H1 (cell line): ENCODE measurements around the gene RNASE1. TPM values are rescaled to one million over a fixed set of nuclear protein-coding genes. Genes with fewer than 3 reads are reported as not detected.
A peak's percentile ranks its signal among the peaks of the same experiment; 100 is the strongest.

Experiments used
- CTCF ChIA-PET: fragments of 300-600 bp; sonication (Branson Sonifier 250); formaldehyde crosslinking; loops from one replicate; lab custom pipeline; 2021; ENCODE audit not compliant: partially characterized antibody; lab: Charles Lee
- POLR2A ChIA-PET: fragments of 300-600 bp; sonication (Branson Sonifier 250); formaldehyde crosslinking; loops from one replicate; lab custom pipeline; 2021; ENCODE audit warnings: inconsistent platforms; ENCODE audit not compliant: partially characterized antibody; lab: Charles Lee
- DNase-seq, 2 experiments: peaks; one replicate each; pipeline versions ENCODE4 v3.0.0 to v3.0.0-alpha.2; 2010 to 2022; ENCODE audit warnings: low spot score in 2 of 2, low read depth in 1 of 2, mixed read lengths in 1 of 2
- FAIRE-seq: peaks from 2 replicates; lab custom pipeline; 2011; peaks lifted over from hg19 to GRCh38; lab: Jason Lieb, UNC
- H2AFZ ChIP-seq: 2 replicates; pipeline ENCODE4 v1.8.1; 2012; ENCODE audit warnings: low read length, inconsistent platforms
- H2AK5ac ChIP-seq: 2 replicates; pipeline ENCODE4 v1.6.1; 2013; ENCODE audit warnings: low read depth, low read length
- H2BK120ac ChIP-seq: replicated peaks from 2 replicates; pipeline ENCODE3; 2013; ENCODE audit warnings: low read depth, low read length, inconsistent platforms
- H2BK12ac ChIP-seq: 2 replicates; pipeline ENCODE4 v1.6.1; 2013; ENCODE audit warnings: low read depth, low read length
- H2BK15ac ChIP-seq: 2 replicates; pipeline ENCODE4 v1.6.1; 2013; ENCODE audit warnings: low read length
- H2BK20ac ChIP-seq: 2 replicates; pipeline ENCODE4 v1.6.1; 2013; ENCODE audit warnings: low read length
- H2BK5ac ChIP-seq: 2 replicates; pipeline ENCODE4 v1.6.1; 2013; ENCODE audit warnings: low read depth, low read length
- H3K14ac ChIP-seq: 2 replicates; pipeline ENCODE4 v1.6.1; 2013; ENCODE audit warnings: inconsistent platforms; ENCODE audit not compliant: insufficient read length
- H3K18ac ChIP-seq: 2 replicates; pipeline ENCODE4 v1.6.1; 2013; ENCODE audit warnings: low read length; ENCODE audit errors: extremely low read depth
- H3K23ac ChIP-seq: 2 replicates; pipeline ENCODE4 v1.6.1; 2013; ENCODE audit warnings: inconsistent platforms; ENCODE audit not compliant: insufficient read length
- H3K23me2 ChIP-seq: 2 replicates; pipeline ENCODE4 v1.6.1; 2013; ENCODE audit warnings: low read depth, low read length
- H3K27ac ChIP-seq: 2 replicates; pipeline ENCODE4 v1.6.1; 2011; ENCODE audit warnings: low read depth, low read length, inconsistent platforms
- H3K27me3 ChIP-seq, 4 experiments: replicated peaks in 1 of 4; 1 replicate in 1 of 4; 2 replicates in 3 of 4; pipeline versions ENCODE4 v1.6.1 to v1.8.1; 2011 to 2013; ENCODE audit warnings: low read length in 3 of 4, mild to moderate bottlenecking in 3 of 4, inconsistent platforms in 2 of 4, mixed read lengths in 2 of 4, moderate library complexity in 1 of 4; ENCODE audit not compliant: control insufficient read depth in 3 of 4, insufficient read depth in 3 of 4; ENCODE audit errors: extremely low read depth in 1 of 4
- H3K36me3 ChIP-seq, 4 experiments: 2 replicates each; pipeline versions ENCODE4 v1.6.1 to v1.8.1; 2011 to 2013; ENCODE audit warnings: mild to moderate bottlenecking in 4 of 4, low read length in 3 of 4, moderate library complexity in 2 of 4, control low read depth in 1 of 4, inconsistent platforms in 1 of 4; ENCODE audit not compliant: insufficient read depth in 4 of 4, control insufficient read depth in 2 of 4
- H3K4ac ChIP-seq: replicated peaks from 2 replicates; pipeline ENCODE3; 2013; ENCODE audit warnings: low read length, low read depth, mixed read lengths, inconsistent platforms; ENCODE audit not compliant: insufficient read length
- H3K4me1 ChIP-seq, 4 experiments: replicated peaks in 1 of 4; 1 replicate in 1 of 4; 2 replicates in 3 of 4; pipeline versions ENCODE4 v1.6.1 to v1.8.1; 2011 to 2013; ENCODE audit warnings: low read length in 3 of 4, inconsistent platforms in 2 of 4, mixed read lengths in 1 of 4; ENCODE audit not compliant: insufficient read depth in 4 of 4, control insufficient read depth in 3 of 4
- H3K4me2 ChIP-seq, 2 experiments: 2 replicates each; pipeline versions ENCODE4 v1.6.1 to v1.8.1; 2011 to 2013; ENCODE audit warnings: low read depth in 2 of 2, low read length in 2 of 2, control low read depth in 1 of 2, inconsistent platforms in 1 of 2, mild to moderate bottlenecking in 1 of 2; ENCODE audit not compliant: insufficient read depth in 1 of 2
- H3K4me3 ChIP-seq, 4 experiments: fragments of 200-600, 300-600 bp in 1 of 4; sonication (generic), shearing (Covaris generic), sonication (Bioruptor Twin) in 1 of 4; 2 replicates each; pipeline versions ENCODE4 v1.5.1 to v1.8.1; 2011 to 2016; ENCODE audit warnings: low read length in 4 of 4, low read depth in 3 of 4, control low read depth in 2 of 4, inconsistent platforms in 2 of 4, mild to moderate bottlenecking in 2 of 4, mixed read lengths in 1 of 4, moderate library complexity in 1 of 4; ENCODE audit not compliant: insufficient read depth in 2 of 4; ENCODE audit errors: extremely low read depth in 1 of 4
- H3K56ac ChIP-seq: replicated peaks from 2 replicates; pipeline ENCODE3; 2013; ENCODE audit warnings: low read depth, mild to moderate bottlenecking, mixed read lengths, low read length, inconsistent platforms; ENCODE audit not compliant: insufficient read length
- H3K79me1 ChIP-seq: 2 replicates; pipeline ENCODE4 v1.6.1; 2013; ENCODE audit warnings: low read depth, low read length, control low read depth
- H3K79me2 ChIP-seq, 2 experiments: 2 replicates each; pipeline versions ENCODE4 v1.6.1 to v1.8.1; 2012 to 2013; ENCODE audit warnings: low read length in 2 of 2, mild to moderate bottlenecking in 2 of 2, inconsistent platforms in 1 of 2; ENCODE audit not compliant: insufficient read depth in 2 of 2, control insufficient read depth in 1 of 2
- H3K9ac ChIP-seq, 4 experiments: replicated peaks in 1 of 4; 1 replicate in 1 of 4; 2 replicates in 3 of 4; pipeline versions ENCODE4 v1.6.1 to v1.8.1; 2011 to 2013; ENCODE audit warnings: low read depth in 3 of 4, low read length in 3 of 4, control low read depth in 2 of 4, mild to moderate bottlenecking in 2 of 4, moderate library complexity in 2 of 4, inconsistent platforms in 1 of 4; ENCODE audit errors: extremely low read depth in 1 of 4
- H3K9me3 ChIP-seq, 2 experiments: 2 replicates each; pipeline versions ENCODE4 v1.6.1 to v1.8.1; 2012 to 2013; ENCODE audit warnings: mild to moderate bottlenecking in 2 of 2, moderate library complexity in 2 of 2, control low read depth in 1 of 2, inconsistent platforms in 1 of 2, low read depth in 1 of 2, low read length in 1 of 2, mixed read lengths in 1 of 2; ENCODE audit not compliant: insufficient read depth in 2 of 2
- H4K20me1 ChIP-seq, 2 experiments: replicated peaks in 1 of 2; 2 replicates each; pipeline versions ENCODE3 to v1.8.1; 2011 to 2013; ENCODE audit warnings: inconsistent platforms in 2 of 2, low read length in 2 of 2, mild to moderate bottlenecking in 1 of 2; ENCODE audit not compliant: insufficient read depth in 2 of 2, control insufficient read depth in 1 of 2
- H4K5ac ChIP-seq: 2 replicates; pipeline ENCODE4 v1.6.1; 2013; ENCODE audit warnings: low read length, low read depth, mixed read lengths, inconsistent platforms; ENCODE audit not compliant: insufficient read length
- H4K8ac ChIP-seq: 2 replicates; pipeline ENCODE4 v1.8.0; 2013; ENCODE audit warnings: mild to moderate bottlenecking, moderate library complexity, low read length, inconsistent platforms; ENCODE audit not compliant: insufficient read depth; ENCODE audit errors: extremely low read depth
- H4K91ac ChIP-seq: replicated peaks from 2 replicates; pipeline ENCODE3; 2013; ENCODE audit warnings: low read length, mixed read lengths, inconsistent platforms; ENCODE audit not compliant: insufficient read length
- CTCF ChIP-seq, 3 experiments: IDR thresholded peaks; 1 replicate in 2 of 3; 2 replicates in 1 of 3; pipeline versions ENCODE4 v1.5.1 to v1.6.1; 2011; ENCODE audit warnings: low read length in 3 of 3, mild to moderate bottlenecking in 3 of 3, inconsistent platforms in 2 of 3, low read depth in 1 of 3, moderate library complexity in 1 of 3; ENCODE audit not compliant: insufficient read depth in 1 of 3; ENCODE audit errors: control extremely low read depth in 1 of 3
- HDAC2 ChIP-seq, 2 experiments: fragments of 300-600 bp in 1 of 2; sonication (generic) in 1 of 2; IDR thresholded peaks; 2 replicates each; pipeline ENCODE4 v1.6.1; 2011 to 2012; ENCODE audit warnings: low read depth in 2 of 2, low read length in 2 of 2, mild to moderate bottlenecking in 2 of 2, moderate library complexity in 2 of 2, borderline replicate concordance in 1 of 2, inconsistent platforms in 1 of 2
- KDM5A ChIP-seq: fragments of 200-600 bp; IDR thresholded peaks from 2 replicates; pipeline ENCODE4 v1.7.1; 2012; ENCODE audit warnings: mild to moderate bottlenecking, low read length, inconsistent platforms, mixed read lengths
- RAD21 ChIP-seq, 2 experiments: IDR thresholded peaks in 1 of 2; conservative IDR thresholded peaks in 1 of 2; 2 replicates each; pipeline ENCODE4 v1.6.1; 2011; ENCODE audit warnings: low read depth in 2 of 2, low read length in 2 of 2, improper control_type of control experiment in 1 of 2, inconsistent platforms in 1 of 2, mild to moderate bottlenecking in 1 of 2, moderate library complexity in 1 of 2
- TEAD4 ChIP-seq: IDR thresholded peaks from 2 replicates; pipeline ENCODE4 v1.6.1; 2012; ENCODE audit warnings: low read depth, low read length, inconsistent platforms, mixed read lengths
- WGBS, 2 experiments: shearing (Covaris generic) in 1 of 2; methylation state at CpG; one replicate each; pipeline versions ENCODE4 v1.1.6 to v1.1.7; 2013 to 2015; ENCODE audit warnings: low lambda C conversion rate in 2 of 2, mixed read lengths in 2 of 2, inconsistent platforms in 1 of 2, low coverage in 1 of 2, missing lambda C conversion rate in 1 of 2; ENCODE audit not compliant: insufficient replicate concordance in 2 of 2, insufficient coverage in 1 of 2, insufficient read length in 1 of 2; ENCODE audit errors: extremely low coverage in 1 of 2, missing lambda C conversion rate in 1 of 2; 5-methylcytosine and 5-hydroxymethylcytosine counted together
- polyA plus RNA-seq, 7 experiments: library from polyadenylated mRNA; depleted of rRNA in 3 of 7; stranded (reverse) in 5 of 7; unstranded in 2 of 7; fragments of >200 nt in 5 of 7; fragments of 200-250 nt in 2 of 7; gene quantifications; 1 replicate in 5 of 7; 2 replicates in 1 of 7; 4 replicates in 1 of 7; pipeline versions ENCODE4 v1.2.1 to v1.2.3, GENCODE V29; 2011 to 2013; ENCODE audit warnings: missing spikeins in 2 of 7, mixed read lengths in 2 of 7
- total RNA-seq: library from RNA; stranded (reverse); fragmentation: NEBNext Ultra II Directional; extraction: Animal tissue kit (Norgen Biotek cat#: 25700); gene quantifications from 2 replicates; pipeline ENCODE4 v1.2.1, GENCODE V29; 2021

RNASE1 gene
- total and polyA plus RNA-seq, 2 of the 8 experiments (the other 6 are each of a cell fraction or from before 2014, with no cell fraction given) = 2.2 to 13.4 TPM

GRCh38 chr14:20836668-20837338 lies 34.2 kb upstream of the RNASE1 start:
- Histone ChIP-seq H4K91ac (no peak overlapping the region), H3K14ac (no peak overlapping the region), H3K27me3 (no peaks in the 10 kb centered on the region), H4K5ac (no peak overlapping the region), H3K23ac (no peak overlapping the region), H3K4me3 (no peak overlapping the region), H3K23me2 (no peaks in the 10 kb centered on the region; the same call in 1 of the 2 replicates), H2BK12ac (0 out of 2 replicates have a peak overlapping the region, but pooled peaks have one; percentile 60), H2BK5ac (peak overlapping the region; percentile 52; the same call in 1 of the 2 replicates), H3K36me3 (no peaks in the 10 kb centered on the region), H2AK5ac (no peak overlapping the region), H3K9me3 (no peaks in the 10 kb centered on the region), H3K4me1 (peaks cover 0 to 7% (median 0%) of the 10 kb centered on the region in 4 experiments; a peak in 1 of 7 replicates), H2AFZ (peak overlapping the region; percentile 83; the same call in 1 of the 2 replicates), H3K4me2 (no peak overlapping the region), H2BK15ac (peak overlapping the region; percentile 88; the same call in 1 of the 2 replicates), H3K79me2 (no peaks in the 10 kb centered on the region), H4K8ac (no peak overlapping the region), H4K20me1 (no peaks in the 10 kb centered on the region), H2BK120ac (peak overlapping the region; percentile 72), H3K56ac (no peak overlapping the region), H3K27ac (no peak overlapping the region), H3K79me1 (no peaks in the 10 kb centered on the region), H2BK20ac (peak overlapping the region; percentile 48; the same call in 1 of the 2 replicates), H3K9ac (no peak overlapping the region), H3K4ac (no peak overlapping the region), H3K18ac (peak overlapping the region; percentile 60; the same call in 1 of the 2 replicates)
- POLR2A ChIA-PET = interaction anchor here (0.9 kb wide), 1 partner anchor 21 kb away, joined by 3 read pairs; no protein-coding TSS in a partner anchor
- no peak for DNase-seq
- 58% methylated on average over 5 of the region's 5 CpGs; no CpG with 5 or more reads in 1 of the 2 experiments for WGBS, 2 experiments
- TF ChIP-seq HDAC2 (IDR thresholded peaks at IDR 0.05; ENCODE audit: borderline replicate concordance in 1 of 2, low read depth in 2 of 2, low read length in 2 of 2) (no peak), KDM5A (no peak), CTCF (IDR thresholded peaks at IDR 0.05; ENCODE audit: control extremely low read depth in 1 of 3, insufficient read depth in 1 of 3, low read depth in 1 of 3, low read length in 3 of 3) (peak in 2 of 3 experiments; percentile 53 to 57; a peak in 3 of 4 replicates), TEAD4 (peak; percentile 77), RAD21 (IDR thresholded peaks at IDR 0.05 in 1 of 2, conservative IDR thresholded peaks at IDR 0.05 in 1 of 2; ENCODE audit: low read depth in 2 of 2, low read length in 2 of 2) (peak; percentile 47 to 59)
- FAIRE-seq = peak; percentile 36
- CTCF ChIA-PET = interaction anchor here (0.5 to 3.2 kb wide), 20 partner anchors 12 to 232 kb away, joined by 3 to 16 read pairs (median 4); no protein-coding TSS in a partner anchor
